GM21528 (cell line): Measurements from ENCODE around the gene UBE2U.
A peak's percentile ranks its signal among the peaks of the same experiment; 100 is the strongest.

Source experiments
- ATAC-seq: cut with Tn5 transposase; IDR thresholded peaks from one replicate; pipeline ENCODE4 v1.9.1; 2021; ENCODE audit warnings: mild to moderate bottlenecking, moderate library complexity; ENCODE audit not compliant: unreplicated experiment, low FRiP score

The UBE2U gene

GRCh38 chr1:64203420-64203819 is at the start of gene UBE2U:
Gene UBE2U, plus strand, starts transcription at chr1:64203623. Its CDS starts 428 bp downstream, at chr1:64204051.
- ATAC-seq, result no peak

- ATAC-seq, result no peak
Measured at GRCh38 chr1:64155278-64155677, 48.1 kb upstream of the UBE2U start.

GRCh38 chr1:64161357-64161941 is 42.0 kb upstream of the UBE2U start:
- no peak for ATAC-seq

- ATAC-seq, result no peak
Measured at GRCh38 chr1:64162151-64162550, 41.3 kb upstream of the UBE2U start.

GRCh38 chr1:64162804-64163203 is 40.6 kb upstream of the UBE2U start:
- ATAC-seq, result no peak

- no peak for ATAC-seq
Measured at GRCh38 chr1:64163431-64163830, 40.0 kb upstream of the UBE2U start.

- no peak for ATAC-seq
Measured at GRCh38 chr1:64163970-64164369, 39.5 kb upstream of the UBE2U start.

- ATAC-seq, result no peak
Measured at GRCh38 chr1:64166629-64167028, 36.8 kb upstream of the UBE2U start.

- ATAC-seq, result no peak
Measured at GRCh38 chr1:64167176-64167575, 36.2 kb upstream of the UBE2U start.

GRCh38 chr1:64171246-64171645 is 32.2 kb upstream of the UBE2U start:
- no peak for ATAC-seq

GRCh38 chr1:64171797-64172281 is 31.6 kb upstream of the UBE2U start:
- ATAC-seq, result peak; percentile 63

- peak; percentile 61 for ATAC-seq
Measured at GRCh38 chr1:64172458-64172983, 30.9 kb upstream of the UBE2U start.

GRCh38 chr1:64173336-64173940 is 30.0 kb upstream of the UBE2U start:
- ATAC-seq, result no peak

- ATAC-seq, result no peak
Measured at GRCh38 chr1:64175639-64176038, 27.8 kb upstream of the UBE2U start.

- no peak for ATAC-seq
Measured at GRCh38 chr1:64176659-64177058, 26.8 kb upstream of the UBE2U start.

GRCh38 chr1:64179588-64179987 is 23.8 kb upstream of the UBE2U start:
- ATAC-seq, result no peak

GRCh38 chr1:64182207-64182606 is 21.2 kb upstream of the UBE2U start:
- no peak for ATAC-seq

GRCh38 chr1:64183395-64184002 is 19.9 kb upstream of the UBE2U start:
- no peak for ATAC-seq

- no peak for ATAC-seq
Measured at GRCh38 chr1:64184003-64184440, 19.4 kb upstream of the UBE2U start.

- ATAC-seq, result no peak
Measured at GRCh38 chr1:64186138-64186897, 17.1 kb upstream of the UBE2U start.

- no peak for ATAC-seq
Measured at GRCh38 chr1:64186898-64187280, 16.5 kb upstream of the UBE2U start.
